OCI-LY3 (cell line): ENCODE results near the gene C11orf21.

Experiments used
- CTCF ChIP-seq: fragments of 200-600, 300-600 bp; sonication (generic); IDR thresholded peaks from 2 replicates; pipeline ENCODE4 v1.5.1; 2014; ENCODE audit warnings: antibody characterized with exemption, low read length, low read depth
- EZH2phosphoT487 ChIP-seq: fragments of 200-600 bp; shearing (Covaris generic); IDR thresholded peaks from 2 replicates; pipeline ENCODE4 v1.6.1; 2018; ENCODE audit warnings: antibody characterized with exemption, mixed run types, low read depth

GRCh38 chr11:2346014-2346413 lies 44.3 kb upstream of the C11orf21 start:
- TF ChIP-seq CTCF, result no peak
- no peak for TF ChIP-seq EZH2phosphoT487
